ENCODE measurements around the gene GNAS-AS1. TPM values are rescaled to one million over a fixed set of nuclear protein-coding genes. Genes with fewer than 3 reads are reported as not detected.
A peak's percentile ranks its signal among the peaks of the same experiment; 100 is the strongest.

The GNAS-AS1 gene
- total RNA-seq, 4 donors from 2014 or later, result 0.42 to 1.9 (median 1.1) TPM

- Histone ChIP-seq H3K27me3 (no peaks in the 10 kb centered on the region), H3K4me1 (peaks cover 43 to 50% of the 10 kb centered on the region in 2 donors), H3K4me3 (replicated peaks in 1 of 3) (peak overlapping the region; percentile 59 to 95 (median 78)), H3K36me3 (no peaks in the 10 kb centered on the region), H3K9me3 (no peaks in the 10 kb centered on the region), H3K27ac (peak overlapping the region; percentile 99 to 100 (median 100))
- WGBS, 2 donors, result 0 to 2% methylated on average over 1 of the region's 1 CpG
- DNase-seq, result no peak
- intact Hi-C loops (cut with DNase I), result loop anchor here (5.0 to 10.0 kb wide), 2 partner anchors 112 to 149 kb away; partner anchors contain the start of genes CTSZ and PRELID3B
- TF ChIP-seq CTCF (IDR thresholded peaks at IDR 0.05) (no peak), POLR2A (IDR thresholded peaks at IDR 0.05) (no peak)
Observed at GRCh38 chr20:58892932-58893224, 42.2 kb upstream of the GNAS-AS1 start.

- 1% methylated on average over 42 to 45 of the region's 49 CpGs for WGBS, 2 donors
- Histone ChIP-seq H3K36me3 (no peaks in the 10 kb centered on the region), H3K9me3 (no peaks in the 10 kb centered on the region), H3K4me3 (replicated peaks in 1 of 3) (peak overlapping the region; percentile 59 to 95 (median 78)), H3K27me3 (no peaks in the 10 kb centered on the region), H3K4me1 (peaks cover 37 to 45% of the 10 kb centered on the region in 2 donors), H3K27ac (peak overlapping the region; percentile 99 to 100 (median 100))
- DNase-seq, result peak; percentile 86 to 88
- intact Hi-C loops (cut with DNase I), result loop anchor here (5.0 to 10.0 kb wide), 2 partner anchors 112 to 150 kb away; partner anchors contain the start of genes CTSZ and PRELID3B
- TF ChIP-seq POLR2A (IDR thresholded peaks at IDR 0.05) (peak in 1 of 2 donors; percentile 71), CTCF (IDR thresholded peaks at IDR 0.05) (no peak)
Observed at GRCh38 chr20:58892141-58892931, 41.6 kb upstream of the GNAS-AS1 start.

GRCh38 chr20:58891718-58892140 is 41.0 kb upstream of the GNAS-AS1 start:
- TF ChIP-seq CTCF (IDR thresholded peaks at IDR 0.05) (no peak), POLR2A (IDR thresholded peaks at IDR 0.05) (no peak)
- H3K27me3 ChIP-seq, result no peaks in the 10 kb centered on the region
- H3K27ac ChIP-seq, result peak overlapping the region; percentile 99 to 100 (median 100)
- no peaks in the 10 kb centered on the region for H3K9me3 ChIP-seq
- no peaks in the 10 kb centered on the region for H3K36me3 ChIP-seq
- intact Hi-C loops (cut with DNase I), result loop anchor here (5.0 to 10.0 kb wide), 2 partner anchors 113 to 151 kb away; partner anchors contain the start of genes CTSZ and PRELID3B
- H3K4me1 ChIP-seq, result peaks cover 31 to 39% of the 10 kb centered on the region in 2 donors
- peak overlapping the region; percentile 59 to 95 (median 78) for H3K4me3 ChIP-seq (replicated peaks in 1 of 3)
- whole genome bisulfite sequencing, 2 donors, result 0 to 1% methylated on average over 1 to 16 of the region's 55 CpGs
- DNase-seq, result no peak

GRCh38 chr20:58891086-58891717 is 40.5 kb upstream of the GNAS-AS1 start:
- Histone ChIP-seq H3K27me3 (no peaks in the 10 kb centered on the region), H3K9me3 (no peaks in the 10 kb centered on the region), H3K27ac (peak overlapping the region; percentile 99 to 100 (median 100)), H3K4me1 (peaks cover 26 to 33% of the 10 kb centered on the region in 2 donors), H3K4me3 (replicated peaks in 1 of 3) (peak overlapping the region; percentile 39 to 78 (median 78)), H3K36me3 (no peaks in the 10 kb centered on the region)
- peak; percentile 82 for DNase-seq
- intact Hi-C loops (cut with DNase I), result loop anchor here (5.0 to 10.0 kb wide), 2 partner anchors 114 to 151 kb away; partner anchors contain the start of genes CTSZ and PRELID3B
- WGBS, 2 donors, result 0 to 2% methylated on average over 4 to 10 of the region's 105 CpGs
- TF ChIP-seq POLR2A (IDR thresholded peaks at IDR 0.05), result peak; percentile 78 to 92
- no peak for TF ChIP-seq CTCF (IDR thresholded peaks at IDR 0.05)

Measured in thyroid gland (tissue), 4 donors.